ENCODE results near the gene MUC2. TPM values are rescaled to one million over a fixed set of nuclear protein-coding genes. Genes with fewer than 3 reads are reported as not detected.

The MUC2 gene
- total RNA-seq, 1 experiment from 2014 or later: not detected

GRCh38 chr11:1042626-1043562 is 31.8 kb upstream of the MUC2 start:
- no peak for DNase-seq (ENCODE audit: low spot score)
- BruUV-seq (replicated peaks): no TSS peak
- ChIA-PET CTCF (no interaction called here), POLR2A (ENCODE audit: low non-redundant PET) (no interaction called here)
- Histone ChIP-seq H3K4me3 (ENCODE audit: low read depth, low read length, poor library complexity, severe bottlenecking) (no peak overlapping the region), H3K9me3 (ENCODE audit: low read depth, low read length, poor library complexity, severe bottlenecking) (no peaks in the 10 kb centered on the region), H3K36me3 (ENCODE audit: insufficient read depth, low read length, poor library complexity, severe bottlenecking) (no peaks in the 10 kb centered on the region), H3K27me3 (replicated peaks; ENCODE audit: insufficient read depth, low read depth, low read length, poor library complexity) (no peaks in the 10 kb centered on the region), H3K27ac (ENCODE audit: low read depth, low read length, poor library complexity, severe bottlenecking) (no peak overlapping the region), H3K4me1 (ENCODE audit: insufficient read depth, low read length, poor library complexity, severe bottlenecking) (no peaks in the 10 kb centered on the region)
- TF ChIP-seq EZH2 (IDR thresholded peaks at IDR 0.05; ENCODE audit: borderline replicate concordance, low read depth, low read length, poor library complexity, severe bottlenecking) (no peak), CTCF (conservative IDR thresholded peaks at IDR 0.05; ENCODE audit: low read depth, low read length) (no peak)
- intact Hi-C loops (cut with micrococcal nuclease; ENCODE audit: unreplicated experiment): no loop called here

GRCh38 chr11:1043563-1044096 is 31.0 kb upstream of the MUC2 start:
- intact Hi-C loops (cut with micrococcal nuclease; ENCODE audit: unreplicated experiment): no loop called here
- DNase-seq (ENCODE audit: low spot score): no peak
- H3K27me3 ChIP-seq (replicated peaks; ENCODE audit: insufficient read depth, low read depth, low read length, poor library complexity): no peaks in the 10 kb centered on the region
- no peaks in the 10 kb centered on the region for H3K9me3 ChIP-seq (ENCODE audit: low read depth, low read length, poor library complexity, severe bottlenecking)
- no peaks in the 10 kb centered on the region for H3K36me3 ChIP-seq (ENCODE audit: insufficient read depth, low read length, poor library complexity, severe bottlenecking)
- H3K4me3 ChIP-seq (ENCODE audit: low read depth, low read length, poor library complexity, severe bottlenecking): no peak overlapping the region
- CTCF ChIA-PET: no interaction called here
- TF ChIP-seq EZH2 (IDR thresholded peaks at IDR 0.05; ENCODE audit: borderline replicate concordance, low read depth, low read length, poor library complexity, severe bottlenecking) (no peak), CTCF (conservative IDR thresholded peaks at IDR 0.05; ENCODE audit: low read depth, low read length) (no peak)
- H3K27ac ChIP-seq (ENCODE audit: low read depth, low read length, poor library complexity, severe bottlenecking): peak overlapping the region; percentile 67
- BruUV-seq (replicated peaks): TSS peak; percentile 94
- no peaks in the 10 kb centered on the region for H3K4me1 ChIP-seq (ENCODE audit: insufficient read depth, low read length, poor library complexity, severe bottlenecking)
- POLR2A ChIA-PET (ENCODE audit: low non-redundant PET): no interaction called here

DNA sequence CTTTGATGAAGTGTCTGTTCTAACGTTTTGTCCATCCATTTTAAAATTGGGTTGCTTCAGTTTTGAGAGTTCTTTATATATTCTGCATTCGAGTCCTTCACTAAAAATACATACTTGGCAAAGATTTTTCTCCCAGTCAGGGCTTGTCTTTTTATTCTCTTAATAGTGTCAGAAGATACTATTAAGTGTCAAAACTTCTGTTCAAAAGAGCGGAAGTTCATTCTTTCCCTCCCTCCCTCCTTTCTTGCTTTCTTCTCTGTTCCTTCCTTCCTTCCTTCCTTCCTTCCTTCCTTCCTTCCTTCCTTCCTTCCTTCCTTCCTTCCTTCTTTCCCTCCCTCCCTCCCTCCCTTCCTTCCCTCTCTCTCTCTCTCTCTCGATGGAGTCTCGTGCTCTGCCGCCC is 30.5 kb upstream of the MUC2 start:
- Histone ChIP-seq H3K4me1 (ENCODE audit: insufficient read depth, low read length, poor library complexity, severe bottlenecking) (no peaks in the 10 kb centered on the region), H3K27ac (ENCODE audit: low read depth, low read length, poor library complexity, severe bottlenecking) (peak overlapping the region; percentile 67), H3K4me3 (ENCODE audit: low read depth, low read length, poor library complexity, severe bottlenecking) (no peak overlapping the region), H3K9me3 (ENCODE audit: low read depth, low read length, poor library complexity, severe bottlenecking) (no peaks in the 10 kb centered on the region), H3K36me3 (ENCODE audit: insufficient read depth, low read length, poor library complexity, severe bottlenecking) (no peaks in the 10 kb centered on the region), H3K27me3 (replicated peaks; ENCODE audit: insufficient read depth, low read depth, low read length, poor library complexity) (no peaks in the 10 kb centered on the region)
- no TSS peak for BruUV-seq (replicated peaks)
- DNase-seq (ENCODE audit: low spot score): peak; percentile 56
- intact Hi-C loops (cut with micrococcal nuclease; ENCODE audit: unreplicated experiment): no loop called here
- ChIA-PET POLR2A (ENCODE audit: low non-redundant PET) (no interaction called here), CTCF (no interaction called here)
- no peak for TF ChIP-seq CTCF (conservative IDR thresholded peaks at IDR 0.05; ENCODE audit: low read depth, low read length)
- no peak for TF ChIP-seq EZH2 (IDR thresholded peaks at IDR 0.05; ENCODE audit: borderline replicate concordance, low read depth, low read length, poor library complexity, severe bottlenecking)
